Spleen (tissue), 7 donors: ENCODE measurements around the gene HLA-C.

Experiments used
- POLR2AphosphoS5 ChIP-seq, 3 donors: sonication (generic); formaldehyde crosslinking; IDR thresholded peaks; one replicate each; pipeline ENCODE4 v1.5.1; 2017; ENCODE audit warnings: antibody characterized with exemption in 3 of 3
- TF ChIP-seq, protein P1 (sequence below), 11 experiments: fragments of 200-600 bp in 7 of 11; fragments of 450-650 bp in 4 of 11; sonication (generic) in 4 of 11; IDR thresholded peaks in 8 of 11; conservative IDR thresholded peaks in 3 of 11; 1 replicate in 7 of 11; 2 replicates in 4 of 11; pipeline versions ENCODE4 v1.4.0 to v1.8.0; 2016 to 2021; ENCODE audit warnings: antibody characterized with exemption in 11 of 11, inconsistent platforms in 4 of 11, mild to moderate bottlenecking in 1 of 11
- donor health status: DM: no; HTN: no; CAD: no; lungs with moderate emphysema.
- donor health status: DM: no; HTN: no; CAD: no.
- donor health status: DM: no; HTN: no; CAD: no.

GRCh38 chr6:31266567-31267360, 5.1 kb downstream of the HLA-C start:
- TF ChIP-seq, protein P1, sequence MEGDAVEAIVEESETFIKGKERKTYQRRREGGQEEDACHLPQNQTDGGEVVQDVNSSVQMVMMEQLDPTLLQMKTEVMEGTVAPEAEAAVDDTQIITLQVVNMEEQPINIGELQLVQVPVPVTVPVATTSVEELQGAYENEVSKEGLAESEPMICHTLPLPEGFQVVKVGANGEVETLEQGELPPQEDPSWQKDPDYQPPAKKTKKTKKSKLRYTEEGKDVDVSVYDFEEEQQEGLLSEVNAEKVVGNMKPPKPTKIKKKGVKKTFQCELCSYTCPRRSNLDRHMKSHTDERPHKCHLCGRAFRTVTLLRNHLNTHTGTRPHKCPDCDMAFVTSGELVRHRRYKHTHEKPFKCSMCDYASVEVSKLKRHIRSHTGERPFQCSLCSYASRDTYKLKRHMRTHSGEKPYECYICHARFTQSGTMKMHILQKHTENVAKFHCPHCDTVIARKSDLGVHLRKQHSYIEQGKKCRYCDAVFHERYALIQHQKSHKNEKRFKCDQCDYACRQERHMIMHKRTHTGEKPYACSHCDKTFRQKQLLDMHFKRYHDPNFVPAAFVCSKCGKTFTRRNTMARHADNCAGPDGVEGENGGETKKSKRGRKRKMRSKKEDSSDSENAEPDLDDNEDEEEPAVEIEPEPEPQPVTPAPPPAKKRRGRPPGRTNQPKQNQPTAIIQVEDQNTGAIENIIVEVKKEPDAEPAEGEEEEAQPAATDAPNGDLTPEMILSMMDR (IDR thresholded peaks at IDR 0.05 in 8 of 11, conservative IDR thresholded peaks at IDR 0.05 in 3 of 11): no peak
- TF ChIP-seq POLR2AphosphoS5 (IDR thresholded peaks at IDR 0.05): peak in 1 of 3 donors; percentile 39
